NCI-H2107 (cell line): ENCODE measurements around the gene ASAP3.
A peak's percentile ranks its signal among the peaks of the same experiment; 100 is the strongest.

ENCODE experiments used
- DNase-seq: peaks from one replicate; lab custom pipeline; 2025; lab: John Stamatoyannopoulos, UW

ASAP3 gene

GRCh38 chr1:23483321-23484252 lies at the start of gene ASAP3:
ASAP3 (minus strand) TSS chr1:23484179; CDS start chr1:23484133, 46 bp downstream.
- no peak for DNase-seq

- no peak for DNase-seq
Observed at GRCh38 chr1:23533246-23534023, 49.5 kb upstream of the ASAP3 start.

- DNase-seq = no peak
Observed at GRCh38 chr1:23531562-23532094, 47.6 kb upstream of the ASAP3 start.

- DNase-seq = peak; percentile 92
Observed at GRCh38 chr1:23530747-23531561, 47.0 kb upstream of the ASAP3 start, which contains the start of gene E2F2. E2F2 (minus strand) TSS chr1:23531233; CDS start chr1:23530793, 440 bp downstream.

GRCh38 chr1:23530087-23530746 lies 46.2 kb upstream of the ASAP3 start:
- peak; percentile 12 for DNase-seq

GRCh38 chr1:23529146-23530086 lies 45.4 kb upstream of the ASAP3 start:
- DNase-seq = no peak

- DNase-seq = peak; percentile 52
Observed at GRCh38 chr1:23528250-23528978, 44.4 kb upstream of the ASAP3 start.

- no peak for DNase-seq
Observed at GRCh38 chr1:23527900-23528249, 43.9 kb upstream of the ASAP3 start.

GRCh38 chr1:23527366-23527765 lies 43.4 kb upstream of the ASAP3 start:
- no peak for DNase-seq

- DNase-seq = no peak
Observed at GRCh38 chr1:23526329-23527041, 42.5 kb upstream of the ASAP3 start.

GRCh38 chr1:23525558-23526250 lies 41.7 kb upstream of the ASAP3 start:
- DNase-seq = peak; percentile 44

GRCh38 chr1:23524716-23525401 lies 40.9 kb upstream of the ASAP3 start:
- peak; percentile 83 for DNase-seq

- DNase-seq = no peak
Observed at GRCh38 chr1:23524163-23524562, 40.2 kb upstream of the ASAP3 start.

GRCh38 chr1:23522244-23522982 lies 38.4 kb upstream of the ASAP3 start:
- no peak for DNase-seq

- DNase-seq = no peak
Observed at GRCh38 chr1:23521588-23521987, 37.6 kb upstream of the ASAP3 start.

- DNase-seq = no peak
Observed at GRCh38 chr1:23517581-23517980, 33.6 kb upstream of the ASAP3 start.

GRCh38 chr1:23515905-23516304 lies 31.9 kb upstream of the ASAP3 start:
- DNase-seq = no peak
